NCI-H510A treated with DMSO at 0.1 percent for 48 hours (cell line): ENCODE results near the gene PTTG1IP.
A peak's percentile ranks its signal among the peaks of the same experiment; 100 is the strongest.
"Not testable (repeated sequence)": the region's sequence is repeated elsewhere in the genome, so short reads cannot be mapped to it uniquely, and the experiment has no call there.

Source experiments
- DNase-seq: peaks from one replicate; lab custom pipeline; 2025; lab: John Stamatoyannopoulos, UW

PTTG1IP gene

DNA sequence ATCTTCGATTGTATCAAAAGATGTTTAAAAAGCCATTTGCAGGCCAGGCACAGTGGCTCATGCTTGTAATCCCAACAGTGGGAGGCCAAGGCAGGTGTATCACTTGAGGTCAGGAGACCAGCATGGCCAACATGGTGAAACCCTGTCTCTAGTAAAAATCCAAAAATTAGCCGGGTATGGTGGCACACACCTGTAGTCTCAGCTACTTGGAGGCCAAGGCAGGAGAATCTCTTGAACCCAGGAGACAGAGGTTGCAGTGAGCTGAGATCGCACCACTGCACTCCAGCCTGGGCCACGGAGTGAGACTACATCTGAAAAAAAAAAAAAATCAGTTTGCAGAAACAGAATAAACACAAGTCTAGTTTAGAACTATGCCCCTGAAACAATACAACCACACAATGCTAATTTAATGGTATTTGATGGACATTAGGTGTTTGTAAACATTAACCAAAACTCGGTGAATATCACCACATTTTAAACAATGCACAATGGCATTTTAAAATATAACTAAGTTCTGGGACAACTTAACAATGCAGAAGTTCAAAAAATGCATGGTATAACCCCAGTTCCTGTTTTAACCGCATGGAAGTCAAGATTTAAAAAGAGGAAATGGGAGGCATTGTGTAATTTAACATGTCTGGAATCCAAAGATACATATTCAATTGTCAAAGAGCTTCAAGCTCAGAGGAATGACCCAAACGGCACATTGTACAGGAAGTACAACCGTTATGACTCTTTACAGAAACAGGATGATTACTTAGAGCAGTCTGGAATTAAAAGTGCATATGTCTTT lies 7.1 kb upstream of the PTTG1IP start:
- DNase-seq = no peak

DNA sequence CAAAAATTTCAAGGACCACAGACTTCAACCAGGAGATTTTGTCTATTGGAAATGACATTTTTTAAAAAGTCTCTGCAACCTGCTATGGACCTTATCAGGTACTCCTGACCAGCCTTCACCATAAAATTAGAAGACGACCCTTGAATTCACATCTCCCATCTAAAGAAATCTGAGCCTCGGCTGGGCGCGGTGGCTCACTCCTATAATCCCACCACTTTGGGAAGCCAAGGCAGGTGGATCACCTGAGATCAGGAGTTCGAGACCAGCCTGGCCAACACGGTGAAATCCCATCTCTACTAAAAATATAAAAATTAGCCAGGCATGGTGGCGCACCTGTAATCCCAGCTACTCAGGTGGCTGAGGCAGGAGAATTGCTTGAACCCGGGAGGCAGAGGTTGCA lies 5.7 kb upstream of the PTTG1IP start:
- DNase-seq = not testable (repeated sequence)

DNA sequence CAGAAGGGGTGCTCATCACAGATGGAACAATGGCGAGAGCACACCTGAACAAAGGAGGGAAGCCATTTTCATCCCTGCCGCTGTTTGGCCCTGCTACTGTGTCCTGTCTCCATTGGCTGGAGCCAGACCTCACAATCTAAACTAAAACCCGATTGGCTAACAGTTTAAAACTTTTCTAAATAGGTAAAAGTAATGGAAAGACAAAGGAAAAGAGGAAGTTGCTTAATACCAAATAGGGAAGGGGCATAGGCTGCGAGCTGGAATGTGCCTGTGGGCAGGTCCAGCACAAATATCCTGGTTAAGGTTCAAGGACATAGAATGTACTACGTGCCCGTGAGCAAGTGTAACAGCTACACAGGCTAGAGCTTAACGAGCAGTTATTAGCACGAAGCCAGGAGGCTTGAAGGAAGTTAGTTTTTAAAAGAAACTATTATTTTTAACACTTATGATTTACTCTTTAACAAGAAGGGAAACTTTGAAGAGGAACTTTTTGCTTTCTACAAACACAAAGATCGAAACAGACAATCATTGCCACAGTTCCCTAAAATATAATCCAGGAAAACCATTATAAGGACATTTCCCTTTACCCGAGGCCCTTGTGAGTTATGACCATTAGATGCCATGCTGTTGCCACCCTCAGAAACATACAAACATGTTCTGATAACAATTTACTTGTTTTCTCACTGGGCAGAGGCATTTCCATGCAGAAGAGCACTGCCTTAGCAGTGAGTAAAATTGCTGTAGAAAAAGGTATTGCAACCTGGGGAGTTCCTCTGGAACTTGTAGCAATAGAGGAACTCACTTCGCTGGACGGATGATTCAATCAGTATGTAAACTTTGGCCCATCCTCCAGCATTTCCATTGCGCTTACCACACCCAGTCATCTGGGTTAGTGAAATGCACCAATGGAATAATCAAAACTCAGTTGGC lies 4.8 kb upstream of the PTTG1IP start:
- no peak for DNase-seq

DNA sequence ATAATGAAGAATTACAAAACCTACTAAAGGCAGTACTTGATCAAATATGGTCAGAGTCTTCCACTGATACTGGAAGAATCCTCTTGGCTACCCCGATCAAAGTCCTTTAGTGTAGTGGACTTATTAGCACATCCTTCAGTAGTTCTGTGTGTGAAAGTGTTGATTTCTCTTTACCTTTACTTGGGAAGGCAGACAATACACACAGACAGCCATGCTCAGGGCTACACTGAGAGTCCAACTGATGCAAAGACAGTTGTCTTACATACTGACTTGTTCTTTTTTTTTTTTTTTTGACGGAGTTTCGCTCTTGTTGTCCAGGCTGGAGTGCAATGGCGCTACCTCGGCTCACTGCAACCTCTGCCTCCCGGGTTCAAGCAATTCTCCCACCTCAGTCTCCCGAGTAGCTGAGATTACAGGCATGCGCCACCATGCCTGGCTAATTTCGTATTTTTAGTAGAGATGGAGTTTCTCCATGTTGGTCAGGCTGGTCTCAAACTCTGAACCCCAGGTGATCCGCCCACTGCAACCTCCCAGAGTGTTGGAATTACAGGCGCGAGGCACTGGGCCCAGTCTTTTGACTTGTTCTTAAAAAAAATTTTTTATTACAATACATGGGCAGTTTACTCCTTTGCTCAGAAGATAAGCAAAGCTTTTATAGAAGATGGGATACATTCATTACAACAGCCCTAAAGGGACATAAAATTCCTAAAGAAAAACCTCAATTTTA lies 3.5 kb upstream of the PTTG1IP start:
- no peak for DNase-seq

DNA sequence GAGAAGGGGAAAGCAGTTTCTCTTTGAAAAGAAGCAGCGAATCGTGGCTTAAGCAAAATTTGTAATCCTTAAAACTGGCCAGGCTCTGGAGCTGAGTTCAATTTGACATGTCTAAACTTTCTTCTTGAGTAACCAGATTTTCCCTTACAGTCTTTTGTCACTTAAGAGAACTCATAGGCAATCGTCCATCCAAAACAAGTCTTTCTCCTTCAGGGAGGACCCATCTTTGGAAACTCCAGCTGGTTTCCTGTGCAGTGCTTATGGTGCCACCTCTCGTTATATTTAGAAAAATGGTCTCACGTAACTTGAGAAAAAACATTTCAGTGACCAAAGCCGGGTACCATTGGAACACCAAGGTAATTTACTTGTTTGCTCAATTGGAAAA lies 1.8 kb upstream of the PTTG1IP start:
- no peak for DNase-seq

DNA sequence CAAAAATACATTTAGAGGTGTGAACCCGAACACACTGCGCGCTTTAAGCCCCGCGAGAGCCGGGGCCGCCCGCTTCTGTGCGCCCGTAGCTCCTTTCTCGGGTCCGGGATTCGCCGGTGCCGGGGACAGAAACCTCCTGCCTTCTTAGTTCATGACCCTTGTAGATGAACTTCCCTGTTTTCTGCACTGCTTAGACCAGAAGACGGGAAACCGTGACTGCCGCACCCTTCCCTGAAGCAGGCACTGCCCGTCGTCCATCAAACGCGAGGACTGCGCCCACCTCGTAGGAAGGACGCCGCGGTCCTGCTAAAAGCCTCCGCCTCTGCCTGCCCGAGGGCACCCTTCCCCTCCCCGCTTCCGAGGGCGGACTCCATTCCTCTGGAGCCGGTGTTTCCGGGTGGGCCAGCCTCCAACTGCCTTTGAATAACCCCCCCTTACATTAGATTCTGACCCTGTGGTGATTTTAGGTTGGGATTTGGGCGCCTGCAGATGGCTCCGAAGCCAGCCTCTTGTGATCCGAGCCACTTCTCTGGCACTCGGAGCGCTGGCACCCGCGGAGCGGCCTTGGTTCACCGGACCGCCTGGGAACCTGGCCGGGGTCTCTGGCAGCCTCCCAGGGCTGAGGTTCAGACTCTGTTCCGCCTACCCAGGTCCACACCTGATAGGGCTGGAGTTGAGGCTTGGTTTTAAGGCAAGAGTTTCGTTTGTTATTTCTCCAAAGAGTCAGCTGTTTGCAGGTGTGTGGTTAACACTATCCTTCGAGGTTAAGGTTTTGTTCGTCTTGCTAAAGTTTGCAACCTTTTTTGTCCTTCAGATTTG lies 1.2 kb upstream of the PTTG1IP start:
- DNase-seq = no peak

DNA sequence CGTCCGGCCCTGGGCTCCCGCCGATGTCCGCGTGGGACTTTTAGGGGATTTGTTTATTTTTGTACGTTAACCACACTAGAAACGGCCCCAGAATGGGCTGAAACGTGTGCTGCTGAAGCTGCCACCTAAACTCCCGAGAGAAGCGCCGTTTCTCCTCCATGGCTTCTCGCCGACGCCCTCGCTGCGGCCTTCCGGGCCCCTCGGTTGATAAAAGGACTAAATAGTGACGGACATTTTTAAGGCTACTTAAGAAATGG lies 678 bp upstream of the PTTG1IP start:
- no peak for DNase-seq

DNA sequence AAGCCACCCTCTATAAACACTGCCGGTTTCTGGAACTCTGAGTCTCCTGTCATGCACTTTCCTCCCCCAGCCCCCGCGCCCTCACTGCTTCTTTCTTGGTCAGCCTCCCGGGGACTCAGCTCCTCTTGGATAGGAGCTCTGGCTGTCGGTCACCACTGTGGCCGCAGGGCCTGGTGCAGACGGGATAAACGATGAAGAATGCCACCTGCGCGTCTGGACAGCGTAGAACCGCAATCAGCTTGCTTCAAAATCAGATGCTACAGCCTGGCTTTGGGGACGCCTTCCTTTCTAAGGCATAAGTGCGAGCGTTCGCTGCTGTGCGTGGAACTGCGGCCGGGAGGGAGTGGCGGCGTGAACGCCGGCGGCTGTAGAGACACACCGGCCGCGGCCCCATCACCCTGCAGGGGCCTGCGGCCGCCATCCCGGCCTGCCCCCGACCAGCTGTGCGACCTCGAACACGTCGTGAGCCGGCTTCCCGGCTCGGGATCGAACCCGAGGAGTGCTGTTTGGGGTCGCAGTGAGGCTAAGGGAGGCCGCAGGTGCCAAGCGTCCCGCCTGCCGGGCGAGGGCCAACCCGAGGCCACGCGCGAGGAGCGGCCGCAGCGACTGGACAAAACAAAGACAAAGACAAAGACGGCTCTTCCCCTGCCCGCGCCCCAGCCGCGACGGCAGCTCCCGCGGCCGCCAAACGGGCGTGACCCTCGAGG lies 688 bp downstream of the PTTG1IP start:
- DNase-seq = no peak

DNA sequence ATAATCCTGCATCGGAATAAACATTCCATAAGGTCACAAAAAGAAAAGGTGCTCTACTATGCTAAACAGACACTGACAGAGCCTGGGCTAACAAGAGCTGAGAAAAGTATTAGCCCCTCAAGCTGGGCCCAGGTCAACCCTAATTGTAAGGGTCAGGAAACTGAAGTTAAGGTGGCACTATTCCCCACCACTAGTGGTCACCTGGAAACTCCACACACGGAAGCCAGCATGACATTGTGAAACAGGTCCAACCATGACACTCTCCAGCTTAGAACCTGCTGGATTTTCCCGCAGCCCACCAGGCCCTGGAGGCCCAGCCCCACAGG lies 1.2 kb downstream of the PTTG1IP start:
- DNase-seq = no peak

DNA sequence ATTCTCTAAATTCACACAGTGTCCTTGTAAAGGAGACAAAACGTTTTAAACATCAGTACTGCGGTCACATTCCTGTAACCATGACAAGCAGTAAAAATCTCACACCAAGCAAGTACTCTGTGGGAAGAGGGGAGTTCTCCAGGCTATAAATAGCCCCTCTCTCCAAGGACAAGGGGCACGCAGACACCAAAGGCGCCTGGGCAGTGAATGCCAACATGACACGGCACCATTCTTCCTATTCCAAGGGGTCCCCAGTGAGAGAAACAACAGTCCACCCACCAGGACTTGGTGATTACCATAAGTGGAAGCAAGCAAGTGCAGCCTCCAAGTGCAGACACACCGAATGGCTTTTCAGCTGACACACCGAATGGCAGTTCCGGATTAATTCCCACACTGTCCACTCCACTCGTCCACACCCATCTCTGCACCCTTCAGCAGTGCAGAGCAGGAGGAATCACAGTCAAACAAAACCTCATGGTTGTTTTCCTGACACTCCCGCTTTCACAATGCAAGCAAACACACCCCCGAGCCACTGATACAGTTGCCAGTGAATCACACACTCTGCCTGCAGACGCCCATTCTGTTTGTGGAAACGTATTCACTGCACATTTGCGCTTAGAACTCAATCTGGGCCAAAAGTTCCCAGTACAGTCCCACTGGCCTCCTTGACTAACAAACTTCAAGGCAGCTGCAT lies 1.8 kb downstream of the PTTG1IP start:
- DNase-seq = no peak

DNA sequence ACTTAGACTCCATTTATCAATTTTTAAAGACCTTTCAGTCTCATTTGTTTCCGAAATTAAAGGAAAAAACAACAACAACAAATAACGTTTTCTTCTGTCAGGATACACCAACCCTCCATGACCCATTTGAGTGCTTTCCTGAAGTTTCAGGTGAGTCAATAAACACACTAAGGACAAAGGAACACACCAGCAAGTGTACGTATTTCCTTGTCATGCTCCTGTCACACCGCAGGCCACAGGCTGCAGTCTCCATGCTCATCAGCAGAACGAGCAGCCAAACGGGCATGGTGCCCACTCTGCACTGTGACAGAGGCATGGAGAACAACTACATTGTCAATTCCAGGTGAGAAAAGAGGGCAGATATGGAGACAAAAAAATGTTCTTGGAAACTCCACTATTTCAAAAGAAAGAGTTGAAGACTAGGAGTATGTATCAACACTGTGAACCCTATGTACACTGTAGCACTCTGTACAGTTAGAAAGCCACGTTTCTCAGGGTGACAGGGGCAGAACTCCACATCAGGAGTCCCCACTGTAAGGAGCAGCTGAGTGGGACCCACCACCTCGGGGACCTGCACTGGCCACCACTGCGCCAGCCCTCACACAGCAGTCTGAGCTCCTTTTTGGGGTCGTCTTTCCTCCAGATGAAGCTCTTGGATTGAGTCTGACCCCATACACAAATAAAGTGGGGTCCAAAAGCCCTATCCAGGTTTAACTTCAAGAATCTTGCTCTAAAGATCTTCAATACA lies 2.6 kb downstream of the PTTG1IP start:
- no peak for DNase-seq

DNA sequence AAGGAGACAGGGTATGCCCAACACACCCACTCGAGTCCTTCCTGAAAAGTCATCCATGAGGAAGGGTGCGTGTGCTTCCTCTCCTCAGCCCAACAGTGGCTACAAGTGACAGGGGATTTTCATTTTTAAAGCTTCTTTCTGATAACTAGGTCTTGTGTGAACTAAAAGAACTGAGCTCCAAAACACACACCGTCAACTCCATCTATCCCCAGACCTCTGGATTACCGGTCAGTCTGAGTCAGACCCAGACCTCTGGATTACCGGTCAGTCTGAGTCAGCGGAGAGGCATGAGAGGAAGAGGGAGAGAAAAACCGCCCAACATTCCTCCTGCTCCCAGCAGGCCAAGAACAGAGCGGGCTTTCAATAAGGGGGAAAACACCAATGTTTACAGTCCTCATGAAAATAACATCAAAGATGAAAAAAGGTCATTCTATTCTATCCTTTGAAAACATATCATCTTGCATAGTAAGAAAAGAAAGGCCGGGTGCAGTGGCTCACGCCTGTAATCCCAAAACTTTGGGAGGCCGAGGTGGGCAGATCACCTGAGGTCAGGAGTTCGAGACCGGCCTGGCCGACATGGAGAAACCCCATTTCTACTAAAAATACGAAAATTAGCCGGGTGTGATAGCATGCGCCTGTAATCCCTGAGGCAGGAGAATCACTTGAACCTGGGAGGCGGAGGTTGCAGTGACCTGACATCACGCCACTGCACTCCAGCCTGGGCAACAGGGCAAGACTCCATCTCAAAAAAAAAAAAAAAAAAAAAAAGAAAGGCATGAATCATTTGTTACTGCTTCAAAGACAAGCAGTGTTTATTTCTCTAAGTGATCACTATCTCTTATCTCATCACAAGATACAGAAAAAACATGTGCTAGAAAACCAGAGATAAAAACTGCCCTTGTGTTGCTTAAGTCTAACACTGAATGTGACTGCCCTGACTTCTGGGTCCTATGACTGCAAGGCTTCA lies 3.4 kb downstream of the PTTG1IP start:
- DNase-seq = no peak

DNA sequence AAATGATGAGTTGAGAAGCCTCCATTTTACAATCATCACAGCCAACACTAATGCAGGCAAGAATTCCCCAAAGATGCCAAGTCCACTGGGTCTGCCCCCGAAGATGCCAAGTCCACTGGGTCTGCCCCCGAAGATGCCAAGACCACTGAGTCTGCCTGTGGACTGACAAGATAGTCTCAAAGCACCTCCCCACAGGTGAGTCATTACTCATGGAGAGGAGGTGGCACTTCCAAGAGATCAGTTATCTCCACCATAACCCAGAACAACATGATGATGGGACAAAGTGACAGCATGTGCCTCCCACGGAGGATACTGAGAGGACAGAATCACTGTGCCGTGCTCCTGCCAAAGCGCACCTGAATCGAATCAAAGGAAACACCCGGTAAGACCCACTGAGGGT lies 4.8 kb downstream of the PTTG1IP start:
- DNase-seq = no peak

DNA sequence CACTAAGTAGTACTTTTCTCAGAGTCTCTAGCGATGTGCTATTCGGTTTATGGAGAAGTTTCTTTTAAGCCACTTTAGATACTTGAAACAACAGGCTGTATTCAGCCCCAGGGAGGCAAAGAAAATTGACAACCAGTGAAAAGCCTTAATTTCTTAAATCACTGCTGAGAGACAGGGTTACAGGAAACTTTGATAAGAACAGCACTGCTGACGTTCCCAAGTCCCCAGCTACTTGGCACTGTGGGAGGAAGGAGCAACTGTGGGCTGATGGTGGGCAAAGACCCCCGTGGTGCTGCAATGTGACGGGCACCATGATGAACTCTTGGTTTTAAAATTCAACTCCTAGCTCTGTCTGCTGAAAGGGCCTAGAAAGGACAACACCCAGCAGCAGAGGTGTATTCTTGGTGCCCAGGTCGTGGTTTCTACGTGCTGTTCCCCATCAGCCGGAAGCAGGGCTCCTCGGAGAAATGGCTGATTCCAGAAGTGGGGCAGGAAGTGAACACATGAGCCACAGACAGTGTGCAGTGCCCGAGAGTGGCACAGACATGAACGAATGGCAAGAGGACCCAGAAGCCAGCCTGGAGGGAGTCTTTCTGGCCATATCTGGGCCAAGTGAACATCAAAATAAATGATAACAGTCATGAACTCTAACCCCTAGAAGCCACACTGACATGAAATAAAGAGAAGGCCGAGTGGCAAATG lies 5.3 kb downstream of the PTTG1IP start:
- no peak for DNase-seq

DNA sequence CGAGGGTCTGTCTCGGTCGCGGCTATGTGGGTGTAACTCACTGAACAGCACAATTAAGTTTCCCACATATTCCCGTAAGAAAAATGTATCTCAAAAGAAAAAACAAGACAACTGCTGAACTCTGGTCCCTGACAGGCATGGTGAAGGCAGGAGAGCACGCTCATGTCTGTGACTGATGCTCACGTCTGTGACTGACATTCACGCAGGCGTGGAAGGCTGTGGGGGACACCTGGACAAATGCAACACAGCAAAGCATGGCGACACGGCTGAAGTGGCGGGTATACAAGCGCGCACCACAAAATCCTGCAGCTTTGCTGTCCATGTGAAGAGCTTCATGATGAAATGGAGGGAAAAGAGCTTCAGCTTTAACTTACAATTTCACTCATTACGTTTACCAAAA lies 6.0 kb downstream of the PTTG1IP start:
- no peak for DNase-seq

DNA sequence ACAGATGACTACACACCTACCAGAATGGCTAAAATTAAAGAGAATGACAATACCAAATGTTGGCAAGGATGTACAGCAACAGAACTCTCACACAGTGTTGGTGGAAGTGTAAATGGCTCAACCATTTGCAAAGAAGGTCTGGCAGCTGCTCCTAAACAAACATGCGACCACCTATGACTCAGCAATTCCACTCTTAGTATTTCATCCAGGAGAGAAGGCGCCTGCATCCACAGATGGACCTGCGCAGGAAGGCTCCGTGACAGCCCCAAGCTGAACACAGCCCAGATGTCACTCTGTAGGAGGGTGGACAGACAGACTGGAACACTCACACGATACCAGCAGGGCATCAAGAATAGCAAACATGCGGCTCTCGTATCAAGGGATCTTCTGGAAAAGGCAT lies 6.7 kb downstream of the PTTG1IP start:
- DNase-seq = peak; percentile 18

DNA sequence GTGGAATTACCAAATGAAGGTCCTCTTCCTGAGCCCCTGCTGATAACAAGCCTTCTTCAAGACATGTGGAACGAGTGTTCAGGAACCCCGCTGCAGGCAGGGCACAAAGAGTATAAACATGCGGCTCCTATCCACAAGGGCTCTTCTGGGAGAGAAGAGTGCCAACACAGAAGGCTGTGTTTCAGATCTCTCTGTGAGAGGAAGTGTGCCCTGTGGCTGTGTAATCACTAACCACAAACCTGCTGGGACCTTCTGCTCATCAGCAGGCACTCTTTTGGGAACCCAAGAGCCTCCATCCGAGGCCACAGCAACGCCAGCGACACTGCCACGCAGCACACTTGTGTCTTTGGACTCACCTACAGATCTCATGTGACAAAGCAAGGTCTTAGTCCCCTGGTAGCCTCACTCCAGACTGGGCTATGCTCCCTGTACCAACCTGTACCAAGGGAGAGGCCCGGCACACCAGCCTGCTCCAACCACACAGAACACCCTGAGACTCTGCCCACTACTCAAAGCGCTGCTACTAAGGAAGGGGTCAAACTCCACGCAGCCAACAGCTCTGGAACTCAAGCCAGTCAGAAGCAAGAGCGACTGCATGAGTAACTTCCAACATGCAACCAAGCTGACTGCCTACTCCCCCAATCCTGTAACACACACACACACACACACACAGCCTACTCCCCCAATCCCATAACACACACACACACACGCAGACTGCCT lies 7.8 kb downstream of the PTTG1IP start:
- no peak for DNase-seq
